ENCODE results near the gene EXT2. TPM values are rescaled to one million over a fixed set of nuclear protein-coding genes. Genes with fewer than 3 reads are reported as not detected.

Gene EXT2
- polyA plus RNA-seq, 1 experiment, result 171 TPM

- ChIA-PET CTCF (no interaction called here), POLR2A (no interaction called here)
- TF ChIP-seq CTCF (IDR thresholded peaks at IDR 0.05; ENCODE audit: insufficient read depth, low read depth, low read length), result no peak
- Histone ChIP-seq H3K4me3 (ENCODE audit: low read depth, low read length) (no peak overlapping the region), H3K27me3 (ENCODE audit: control insufficient read depth, insufficient read depth, low read length) (peaks cover 7% of the 10 kb centered on the region), H3K36me3 (ENCODE audit: control insufficient read depth, insufficient read depth, low read length) (no peaks in the 10 kb centered on the region)
- no peak for DNase-seq (ENCODE audit: low read depth)
Observed at GRCh38 chr11:44051171-44051570, 44.3 kb upstream of the EXT2 start.

GRCh38 chr11:44057340-44057739, 38.1 kb upstream of the EXT2 start:
- no peaks in the 10 kb centered on the region for H3K36me3 ChIP-seq (ENCODE audit: control insufficient read depth, insufficient read depth, low read length)
- H3K4me3 ChIP-seq (ENCODE audit: low read depth, low read length), result no peak overlapping the region
- no peak for DNase-seq (ENCODE audit: low read depth)
- ChIA-PET POLR2A (no interaction called here), CTCF (interaction anchor here (0.6 to 2.1 kb wide), 6 partner anchors 9 to 167 kb away, joined by 3 to 11 read pairs (median 3); partner anchors contain the start of gene ACCS)
- peaks cover 8% of the 10 kb centered on the region; the same call in 1 of the 2 replicates for H3K27me3 ChIP-seq (ENCODE audit: control insufficient read depth, insufficient read depth, low read length)
- no peak for TF ChIP-seq CTCF (IDR thresholded peaks at IDR 0.05; ENCODE audit: insufficient read depth, low read depth, low read length)

GRCh38 chr11:44058275-44058674, 37.2 kb upstream of the EXT2 start:
- Histone ChIP-seq H3K27me3 (ENCODE audit: control insufficient read depth, insufficient read depth, low read length) (peaks cover 8% of the 10 kb centered on the region; the same call in 1 of the 2 replicates), H3K4me3 (ENCODE audit: low read depth, low read length) (no peak overlapping the region), H3K36me3 (ENCODE audit: control insufficient read depth, insufficient read depth, low read length) (no peaks in the 10 kb centered on the region)
- ChIA-PET POLR2A (no interaction called here), CTCF (interaction anchor here (1.6 to 2.1 kb wide), 2 partner anchors 39 to 168 kb away, joined by 3 to 11 read pairs; no protein-coding TSS in a partner anchor)
- no peak for TF ChIP-seq CTCF (IDR thresholded peaks at IDR 0.05; ENCODE audit: insufficient read depth, low read depth, low read length)
- DNase-seq (ENCODE audit: low read depth), result no peak

GRCh38 chr11:44065161-44065661, 30.3 kb upstream of the EXT2 start:
- Histone ChIP-seq H3K27me3 (ENCODE audit: control insufficient read depth, insufficient read depth, low read length) (no peaks in the 10 kb centered on the region), H3K4me3 (ENCODE audit: low read depth, low read length) (no peak overlapping the region), H3K36me3 (ENCODE audit: control insufficient read depth, insufficient read depth, low read length) (no peaks in the 10 kb centered on the region; the same call in 1 of the 2 replicates)
- ChIA-PET POLR2A (interaction anchor here (0.6 kb wide), 1 partner anchor 1022 kb away, joined by 3 read pairs; no protein-coding TSS in a partner anchor), CTCF (interaction anchor here (0.6 to 1.9 kb wide), 3 partner anchors 13 to 639 kb away, joined by 3 to 6 read pairs (median 4); no protein-coding TSS in a partner anchor)
- DNase-seq (ENCODE audit: low read depth), result no peak
- no peak for TF ChIP-seq CTCF (IDR thresholded peaks at IDR 0.05; ENCODE audit: insufficient read depth, low read depth, low read length)

- CTCF ChIA-PET, result interaction anchor here (0.8 to 2.6 kb wide), 6 partner anchors 9 to 113 kb away, joined by 3 to 18 read pairs (median 4); partner anchors contain the start of gene EXT2
Observed at GRCh38 chr11:44065841-44066731, 29.4 kb upstream of the EXT2 start, which contains the start of gene ACCS. TSS of gene ACCS (plus strand) at chr11:44066270. CDS start at chr11:44067628, 1,358 bp downstream.

More at GRCh38 chr11:44065841-44066731, 29.4 kb upstream of the EXT2 start, which contains the start of gene ACCS:
- DNase-seq (ENCODE audit: low read depth), result peak; percentile 58
- Histone ChIP-seq H3K36me3 (ENCODE audit: control insufficient read depth, insufficient read depth, low read length) (no peaks in the 10 kb centered on the region; the same call in 1 of the 2 replicates), H3K27me3 (ENCODE audit: control insufficient read depth, insufficient read depth, low read length) (no peaks in the 10 kb centered on the region), H3K4me3 (ENCODE audit: low read depth, low read length) (peak within 1 kb of the TSS; percentile 76)
- peak; percentile 88 for TF ChIP-seq CTCF (IDR thresholded peaks at IDR 0.05; ENCODE audit: insufficient read depth, low read depth, low read length)
- POLR2A ChIA-PET, result no interaction called here

Measured in BJ (cell line).